GM18520 (cell line): ENCODE measurements around the gene CMTM5.
"Not testable (repeated sequence)": the region's sequence is repeated elsewhere in the genome, so short reads cannot be mapped to it uniquely, and the experiment has no call there.

Experiments
- ATAC-seq: cut with Tn5 transposase; IDR thresholded peaks from one replicate; pipeline ENCODE4 v1.9.1; 2021; ENCODE audit not compliant: unreplicated experiment

The CMTM5 gene

GRCh38 chr14:23396126-23396525, 19.3 kb downstream of the CMTM5 start:
- no peak for ATAC-seq

- ATAC-seq, result no peak
Observed at GRCh38 chr14:23396781-23397407, 20.0 kb downstream of the CMTM5 start.

GRCh38 chr14:23398348-23398747, 21.5 kb downstream of the CMTM5 start:
- no peak for ATAC-seq

DNA sequence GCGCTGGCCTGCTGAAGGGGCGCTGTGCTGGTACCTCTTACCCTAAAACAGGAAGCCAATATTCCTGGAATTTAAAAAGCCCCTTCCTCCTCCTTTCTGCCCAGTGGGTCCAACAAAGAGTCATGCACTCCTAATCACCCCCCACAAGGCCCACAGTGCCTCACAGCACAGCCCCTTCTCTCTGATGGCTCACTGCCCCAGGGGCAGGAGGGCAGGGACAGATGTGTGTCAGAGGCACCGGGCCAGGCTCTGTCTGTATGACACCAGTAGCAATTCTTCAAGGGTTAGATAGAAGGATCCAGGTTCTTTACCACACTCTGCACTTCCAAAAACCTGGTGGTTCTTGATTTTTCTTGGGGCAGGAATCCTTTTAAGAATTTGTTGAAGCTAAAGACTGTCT, 22.3 kb downstream of the CMTM5 start:
- ATAC-seq, result no peak

DNA sequence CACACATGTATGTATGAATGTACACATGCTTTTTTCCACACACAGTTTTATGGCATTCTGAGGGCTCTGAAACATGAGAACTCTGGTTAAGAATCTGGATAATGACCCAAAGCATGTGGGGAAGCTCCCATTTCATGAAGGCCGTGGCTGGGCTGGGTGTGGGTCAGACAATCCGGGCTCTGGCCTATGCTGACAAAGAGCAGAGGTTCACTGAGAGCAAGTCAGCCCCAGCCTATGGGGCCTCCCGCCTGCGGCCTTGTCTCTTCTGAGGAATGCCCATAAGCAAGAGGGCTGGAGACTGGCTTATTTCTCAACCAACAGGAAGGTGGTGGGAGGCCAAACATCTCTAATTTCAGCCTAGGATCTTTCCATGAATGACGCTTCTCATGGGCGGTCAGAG, 22.7 kb downstream of the CMTM5 start:
- ATAC-seq, result no peak

GRCh38 chr14:23400496-23401149, 23.8 kb downstream of the CMTM5 start:
- not testable (repeated sequence) for ATAC-seq

DNA sequence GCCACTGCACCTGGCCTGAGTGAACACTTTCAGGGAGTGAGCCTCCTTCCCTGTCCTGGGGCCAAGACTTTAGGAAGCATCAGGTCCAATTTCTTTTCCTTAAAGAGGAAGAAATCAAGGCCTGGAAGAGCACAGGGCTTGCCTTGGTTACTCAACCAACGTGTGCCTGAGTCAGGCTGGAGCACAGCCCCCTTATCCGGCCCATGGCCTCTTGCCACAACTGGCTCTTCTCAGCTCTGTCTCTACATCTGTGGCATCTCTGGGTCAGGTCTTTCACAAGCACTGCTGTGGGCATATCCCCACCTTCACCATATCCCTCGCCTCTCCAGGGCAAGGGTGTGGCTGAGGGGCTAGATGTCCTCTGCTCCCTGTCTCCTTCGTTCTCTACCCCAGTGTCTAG, 24.4 kb downstream of the CMTM5 start:
- no peak for ATAC-seq

DNA sequence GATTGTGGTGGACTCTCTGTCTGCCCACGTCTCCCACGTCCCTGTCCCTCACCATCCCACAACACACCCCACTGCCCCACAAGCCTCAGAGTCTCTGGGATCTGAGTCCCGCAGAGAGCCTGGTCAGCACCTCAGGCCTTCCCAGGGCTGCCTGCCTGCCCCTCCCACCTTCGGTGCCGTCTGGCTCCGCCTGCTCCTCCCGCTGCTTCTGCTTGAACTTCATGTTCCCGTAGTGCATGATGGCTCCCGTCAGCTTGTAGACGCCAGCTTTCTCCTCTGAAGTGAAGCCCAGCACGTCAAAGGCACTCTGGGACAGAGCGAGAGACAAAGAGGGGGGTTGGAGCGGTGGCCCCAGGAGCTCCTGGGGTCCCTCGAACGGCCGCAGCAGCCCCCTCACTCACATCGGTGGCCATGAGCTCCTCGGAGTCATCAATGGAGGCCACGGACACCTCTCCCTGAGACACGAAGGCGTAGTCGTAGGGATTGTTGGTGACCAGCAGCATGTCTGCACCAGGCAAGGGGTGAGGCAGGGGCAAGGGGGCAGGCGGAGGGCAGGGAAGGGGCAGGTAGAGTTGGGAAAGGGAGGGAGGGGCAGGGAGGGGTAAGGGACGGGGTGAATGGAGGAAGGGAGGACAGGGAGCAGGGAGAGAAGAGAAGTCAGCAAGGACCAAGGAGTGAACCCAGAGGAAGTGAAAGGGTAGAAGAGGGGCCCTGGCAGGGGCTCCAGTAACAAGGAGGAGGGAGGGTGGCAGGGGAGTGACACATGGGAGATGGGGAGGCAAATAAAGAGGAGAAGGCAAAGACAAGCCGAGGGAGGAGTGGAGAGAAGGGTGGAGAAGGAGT, 25.7 kb downstream of the CMTM5 start:
- no peak for ATAC-seq

GRCh38 chr14:23403139-23403438, 26.2 kb downstream of the CMTM5 start:
- no peak for ATAC-seq

GRCh38 chr14:23403908-23404307, 27.1 kb downstream of the CMTM5 start:
- ATAC-seq, result no peak

- no peak for ATAC-seq
Observed at GRCh38 chr14:23404331-23404900, 27.6 kb downstream of the CMTM5 start.

DNA sequence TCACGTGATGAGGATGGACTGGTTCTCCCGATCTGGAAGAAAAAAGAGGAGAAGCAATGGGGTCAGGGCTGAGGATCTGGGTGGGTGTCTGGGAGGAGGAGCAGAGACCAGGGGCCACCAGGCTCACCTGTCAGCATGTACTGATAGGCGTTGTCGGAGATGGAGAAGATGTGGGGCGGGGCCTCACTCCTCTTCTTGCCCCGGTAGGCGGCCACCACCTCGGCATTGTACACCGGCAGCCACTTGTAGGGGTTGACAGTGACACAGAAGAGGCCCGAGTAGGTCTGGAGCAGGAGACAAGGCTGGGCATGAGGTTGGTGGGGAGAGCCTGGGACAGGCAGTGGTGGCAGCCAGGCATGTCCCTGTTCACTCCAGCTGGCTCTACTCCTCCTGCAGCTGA, 28.2 kb downstream of the CMTM5 start:
- no peak for ATAC-seq

DNA sequence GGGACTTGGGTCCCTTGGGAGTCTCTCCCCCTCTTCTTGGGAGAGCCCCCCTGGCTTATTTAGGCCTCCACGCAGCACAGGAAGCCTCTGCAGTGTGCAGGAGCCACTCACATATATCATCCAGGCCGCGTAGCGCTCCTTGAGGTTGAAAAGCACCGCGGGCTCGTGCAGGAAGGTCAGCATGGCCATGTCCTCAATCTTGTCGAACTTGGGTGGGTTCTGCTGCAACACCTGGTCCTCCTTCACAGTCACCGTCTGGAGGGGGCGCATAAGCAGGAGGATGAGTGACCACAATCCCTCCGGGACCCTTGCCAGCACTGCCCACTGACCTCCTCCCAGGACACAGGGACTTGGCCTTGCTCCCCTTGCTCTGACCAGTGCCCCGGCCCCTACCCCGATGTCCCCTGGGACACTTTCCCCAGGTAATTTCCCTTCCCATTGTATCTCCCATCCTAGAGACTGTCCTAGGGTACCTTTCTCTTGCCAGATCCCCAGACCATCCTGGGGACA, 28.7 kb downstream of the CMTM5 start:
- no peak for ATAC-seq

- ATAC-seq, result no peak
Observed at GRCh38 chr14:23406244-23406643, 29.4 kb downstream of the CMTM5 start.

DNA sequence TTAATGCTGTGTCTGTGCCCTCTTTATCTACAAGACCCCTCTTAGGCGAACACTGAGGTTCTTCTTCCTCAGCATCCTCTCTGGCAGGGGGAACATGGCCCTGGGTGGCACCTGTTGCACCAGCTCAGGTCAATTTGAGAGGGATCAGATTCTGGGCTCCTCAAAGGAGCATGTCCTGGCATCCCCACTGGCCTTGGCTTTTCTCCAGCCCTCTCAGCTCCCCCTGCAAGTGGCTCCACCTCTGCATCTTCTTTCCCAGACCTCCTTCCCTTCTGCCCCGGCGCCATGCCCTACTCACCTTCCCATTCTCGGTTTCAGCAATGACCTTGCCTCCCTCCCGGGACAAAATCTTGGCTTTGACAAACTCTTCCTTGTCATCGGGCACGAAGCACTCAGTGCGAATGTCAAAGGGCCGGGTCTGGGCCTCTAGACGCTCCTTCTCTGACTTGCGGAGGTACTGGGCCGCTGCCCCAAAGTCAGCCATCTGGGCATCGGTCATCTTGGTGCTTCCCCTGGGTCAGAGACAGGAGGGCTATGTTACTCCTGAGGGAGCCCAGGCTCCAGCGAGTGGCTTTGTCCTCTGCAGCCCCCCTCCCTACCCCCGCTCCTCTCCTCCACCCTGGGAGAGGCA, 30.0 kb downstream of the CMTM5 start:
- no peak for ATAC-seq

GRCh38 chr14:23407516-23408306, 30.9 kb downstream of the CMTM5 start, which contains the start of gene MYH6:
Gene MYH6 (minus strand): TSS chr14:23408273. CDS start chr14:23407223, 1,050 bp downstream.
- ATAC-seq, result no peak

DNA sequence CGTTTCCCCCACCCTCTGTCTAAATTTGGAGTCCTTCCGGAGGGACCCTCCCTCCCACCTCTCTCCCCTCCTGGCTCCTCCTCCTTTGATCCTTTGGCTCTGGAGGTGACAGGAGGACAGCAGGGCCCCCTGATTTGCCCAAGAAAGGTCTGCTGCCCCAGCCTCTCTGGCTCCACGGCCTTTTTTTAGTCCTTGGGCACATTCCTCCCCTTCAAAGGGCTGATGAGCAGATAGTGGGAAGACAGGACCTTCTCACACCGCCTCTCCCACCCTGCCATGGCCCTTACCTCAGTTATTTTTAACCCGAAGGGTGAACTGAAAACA, 31.4 kb downstream of the CMTM5 start:
- no peak for ATAC-seq

- no peak for ATAC-seq
Observed at GRCh38 chr14:23409475-23409874, 32.6 kb downstream of the CMTM5 start.

DNA sequence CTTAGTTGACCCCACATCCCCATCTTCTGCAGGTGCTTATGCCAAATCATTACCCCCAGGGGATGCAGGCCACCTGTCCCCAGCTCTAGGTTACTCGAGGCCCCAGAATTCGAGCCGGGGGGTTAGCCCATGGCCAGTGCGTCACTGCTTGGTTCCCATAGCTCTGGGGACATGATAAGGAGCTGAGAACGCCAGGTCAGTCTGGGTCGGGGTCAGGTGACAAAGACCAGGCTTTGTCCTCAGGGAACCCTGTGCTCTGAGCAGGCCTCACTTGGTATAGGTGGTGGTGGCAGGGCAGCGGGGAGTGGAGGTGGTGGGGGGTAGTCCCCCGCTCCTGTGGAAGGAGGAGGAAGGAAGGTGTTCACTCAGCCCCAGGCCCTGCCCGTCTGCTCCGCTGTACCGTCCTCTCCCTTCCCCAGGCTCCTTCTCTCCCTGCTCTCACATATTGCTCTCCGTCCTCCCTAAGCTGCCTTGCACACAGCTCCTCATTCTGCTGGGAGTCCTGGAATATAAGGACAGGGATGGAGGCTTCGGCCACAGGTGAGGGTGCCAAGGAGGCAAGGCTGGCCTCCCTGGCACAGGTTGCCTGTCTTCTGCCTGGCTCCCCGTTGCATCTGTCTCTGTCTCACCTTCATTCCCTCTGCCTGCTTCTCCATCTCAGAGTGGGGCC, 33.3 kb downstream of the CMTM5 start:
- ATAC-seq, result no peak
